GM12874 (cell line): ENCODE data around the gene MPZL3.

Source experiments
- TF ChIP-seq, protein P1 (sequence below): IDR thresholded peaks from 2 replicates; pipeline ENCODE4 v1.5.1; 2011; ENCODE audit warnings: low read depth, mild to moderate bottlenecking, control low read depth, low read length, moderate library complexity; ENCODE audit not compliant: insufficient read depth

The MPZL3 gene

DNA sequence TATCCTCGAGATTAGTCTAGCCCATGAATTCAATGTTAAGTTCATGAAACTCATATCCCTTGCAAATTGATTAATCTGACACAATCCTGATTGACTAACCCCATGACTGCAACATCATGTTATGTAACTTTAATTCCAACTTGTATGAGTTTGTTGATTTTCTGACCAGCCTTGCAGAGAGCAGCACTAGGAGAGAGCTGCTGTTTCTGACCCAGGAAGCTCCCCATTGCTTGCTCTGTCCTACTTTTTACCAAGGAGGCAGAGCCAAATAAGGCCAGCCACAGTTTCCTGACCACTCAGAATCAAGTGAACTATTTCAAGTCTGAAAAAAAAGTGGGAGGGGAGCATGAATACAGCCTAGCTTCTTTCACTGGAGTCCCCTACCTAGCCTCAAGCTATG is 13.2 kb downstream of the MPZL3 start:
- TF ChIP-seq, protein P1, sequence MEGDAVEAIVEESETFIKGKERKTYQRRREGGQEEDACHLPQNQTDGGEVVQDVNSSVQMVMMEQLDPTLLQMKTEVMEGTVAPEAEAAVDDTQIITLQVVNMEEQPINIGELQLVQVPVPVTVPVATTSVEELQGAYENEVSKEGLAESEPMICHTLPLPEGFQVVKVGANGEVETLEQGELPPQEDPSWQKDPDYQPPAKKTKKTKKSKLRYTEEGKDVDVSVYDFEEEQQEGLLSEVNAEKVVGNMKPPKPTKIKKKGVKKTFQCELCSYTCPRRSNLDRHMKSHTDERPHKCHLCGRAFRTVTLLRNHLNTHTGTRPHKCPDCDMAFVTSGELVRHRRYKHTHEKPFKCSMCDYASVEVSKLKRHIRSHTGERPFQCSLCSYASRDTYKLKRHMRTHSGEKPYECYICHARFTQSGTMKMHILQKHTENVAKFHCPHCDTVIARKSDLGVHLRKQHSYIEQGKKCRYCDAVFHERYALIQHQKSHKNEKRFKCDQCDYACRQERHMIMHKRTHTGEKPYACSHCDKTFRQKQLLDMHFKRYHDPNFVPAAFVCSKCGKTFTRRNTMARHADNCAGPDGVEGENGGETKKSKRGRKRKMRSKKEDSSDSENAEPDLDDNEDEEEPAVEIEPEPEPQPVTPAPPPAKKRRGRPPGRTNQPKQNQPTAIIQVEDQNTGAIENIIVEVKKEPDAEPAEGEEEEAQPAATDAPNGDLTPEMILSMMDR = no peak

DNA sequence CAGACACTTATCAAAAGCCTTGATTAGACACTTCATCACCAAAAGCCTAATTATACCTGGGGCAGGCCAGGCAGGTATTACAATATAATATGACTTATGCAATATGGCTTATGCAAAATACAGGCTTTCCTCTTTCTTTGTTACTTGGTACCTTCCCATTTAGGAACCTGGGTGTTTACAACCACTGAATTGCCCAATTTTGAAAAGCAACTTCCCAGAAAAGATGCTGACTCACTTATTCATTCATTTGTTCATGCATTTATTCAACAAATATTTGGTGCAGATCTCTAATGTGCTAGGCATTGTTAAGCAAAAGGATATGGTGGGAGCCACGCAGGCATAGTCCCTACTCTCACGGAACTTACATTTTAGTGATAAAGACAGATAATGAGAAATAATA is 13.7 kb downstream of the MPZL3 start:
- TF ChIP-seq, protein P1 = no peak

DNA sequence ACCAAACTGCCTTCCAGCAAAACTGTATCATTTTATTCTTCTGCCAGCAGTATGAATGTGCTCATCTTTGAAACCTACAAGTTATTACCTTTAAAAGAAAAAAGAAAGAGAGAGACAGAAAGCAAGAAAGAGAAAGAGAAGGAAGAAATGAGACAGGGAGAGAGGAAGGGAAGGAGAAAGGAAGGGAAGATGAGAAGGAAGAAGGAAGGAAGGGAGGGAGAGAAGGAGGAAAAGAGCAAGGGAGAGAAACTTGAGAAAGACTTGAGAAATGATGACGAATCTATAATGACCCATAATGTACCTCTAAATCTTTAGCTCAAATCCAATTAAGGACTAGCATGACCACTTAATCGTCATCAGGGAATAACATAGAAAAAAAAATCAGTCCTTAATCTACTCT is 16.0 kb downstream of the MPZL3 start:
- TF ChIP-seq, protein P1 = no peak

DNA sequence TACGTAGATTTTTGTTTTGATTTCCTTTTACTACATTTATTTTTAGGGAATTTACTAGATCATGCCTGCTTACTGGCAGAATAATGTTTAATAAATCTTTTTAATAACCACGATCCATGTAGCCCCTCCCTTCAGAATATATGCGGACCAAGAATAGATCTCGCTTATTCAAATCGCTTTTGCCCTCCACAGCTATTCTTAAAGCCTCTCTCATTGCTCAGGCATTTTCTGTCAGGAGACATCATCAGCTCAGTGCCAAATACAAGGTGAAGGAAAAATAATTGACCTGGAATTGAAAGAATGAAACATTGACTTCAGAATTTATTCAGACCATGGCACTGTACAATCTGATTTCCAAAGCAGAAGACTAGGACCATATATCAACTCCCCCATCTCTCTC is 17.3 kb downstream of the MPZL3 start:
- TF ChIP-seq, protein P1 = no peak

DNA sequence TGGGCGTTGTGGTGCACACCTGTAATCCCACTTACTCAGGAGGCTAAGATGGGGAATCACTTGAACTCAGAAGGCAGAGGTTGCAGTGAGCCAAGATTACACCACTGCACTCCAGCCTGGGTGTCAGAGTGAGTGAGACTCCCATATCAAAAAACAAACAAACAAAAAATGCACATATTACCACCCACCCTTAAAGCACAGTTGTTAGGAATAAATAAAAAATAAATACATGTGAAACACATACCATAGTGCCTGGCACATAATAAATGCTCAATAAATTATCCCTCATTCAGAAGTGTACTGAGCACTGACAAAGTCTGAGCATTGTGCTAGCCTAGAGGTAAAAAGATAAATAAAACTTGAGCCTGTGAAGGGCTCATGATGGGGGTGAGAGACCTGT is 18.3 kb downstream of the MPZL3 start:
- TF ChIP-seq, protein P1 = no peak

DNA sequence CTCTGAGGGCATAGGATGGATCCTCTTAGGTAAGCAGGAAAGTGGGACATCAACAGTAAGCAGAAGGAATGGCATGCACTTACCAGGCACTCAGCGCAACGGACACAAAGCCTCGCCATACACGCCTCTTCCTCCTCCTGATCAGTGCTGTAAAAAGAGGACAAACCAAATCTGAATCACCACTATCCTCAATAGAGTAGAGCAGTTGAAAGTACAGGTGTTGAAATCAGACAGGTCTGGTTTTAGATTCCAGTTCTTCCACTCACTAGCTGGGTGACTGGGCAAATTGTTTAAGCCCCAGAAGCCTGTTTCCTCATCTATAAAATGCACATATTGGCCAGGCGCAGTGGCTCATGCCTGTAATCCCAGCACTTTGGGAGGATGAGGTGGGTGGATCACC is 18.8 kb downstream of the MPZL3 start:
- TF ChIP-seq, protein P1 = no peak

DNA sequence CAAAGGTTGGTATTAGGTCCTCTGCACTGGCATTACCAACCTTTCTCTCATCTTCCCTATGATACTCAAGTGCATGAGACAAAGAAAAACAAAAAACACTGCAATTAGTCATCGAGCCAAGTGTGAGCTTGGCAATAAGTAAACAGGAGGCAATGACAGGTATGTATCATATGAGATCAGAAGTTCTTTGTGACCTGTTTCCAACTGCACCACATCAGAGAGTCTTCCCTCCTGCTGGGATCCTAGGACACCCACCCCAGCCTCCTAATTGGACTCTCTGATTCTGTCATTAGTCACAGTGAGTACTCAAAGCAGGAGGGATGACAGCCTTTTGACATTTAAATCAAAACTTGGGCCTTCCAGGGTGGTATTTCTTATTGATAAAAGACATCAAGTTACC is 19.5 kb downstream of the MPZL3 start:
- TF ChIP-seq, protein P1 = no peak

DNA sequence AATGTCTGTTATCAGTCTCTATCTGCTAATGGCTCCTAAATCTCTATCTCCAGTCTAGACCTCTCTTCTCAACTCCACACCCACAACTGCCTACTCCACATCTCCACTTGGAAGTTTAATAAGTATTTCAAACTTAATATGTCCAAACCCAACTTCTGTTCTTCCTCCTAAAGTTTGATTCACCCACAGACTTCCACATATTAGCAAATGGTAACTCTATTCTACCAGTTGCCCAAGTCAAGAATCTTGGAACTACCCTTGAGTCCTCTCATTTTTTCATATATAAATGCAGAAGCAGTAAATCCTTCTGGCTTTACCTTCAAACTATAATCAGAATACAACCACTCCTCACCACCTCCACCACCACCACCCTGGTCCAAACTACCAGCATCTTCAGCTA is 20.7 kb downstream of the MPZL3 start:
- TF ChIP-seq, protein P1 = no peak
